NT2/D1 (cell line): ENCODE results near the gene SLC22A25.

ENCODE experiments used
- DNase-seq: peaks from one replicate; pipeline ENCODE4 v3.0.0-alpha.2; 2011; ENCODE audit warnings: low read depth, low spot score
- H3K27me3 ChIP-seq: 2 replicates; pipeline ENCODE4 v1.6.0; 2011; ENCODE audit warnings: mild to moderate bottlenecking; ENCODE audit not compliant: insufficient read length, insufficient read depth
- H3K36me3 ChIP-seq: 2 replicates; pipeline ENCODE4 v1.6.1; 2011; ENCODE audit warnings: mild to moderate bottlenecking, low read length, mixed read lengths; ENCODE audit not compliant: insufficient read depth, insufficient read length
- H3K4me1 ChIP-seq: 2 replicates; pipeline ENCODE4 v1.5.1; 2011; ENCODE audit not compliant: insufficient read depth, insufficient read length
- H3K4me3 ChIP-seq: 2 replicates; pipeline ENCODE4 v1.5.1; 2011; ENCODE audit warnings: low read depth; ENCODE audit not compliant: insufficient read length
- H3K9ac ChIP-seq: 2 replicates; pipeline ENCODE4 v1.6.0; 2011; ENCODE audit warnings: low read depth; ENCODE audit not compliant: insufficient read length
- H3K9me3 ChIP-seq: 2 replicates; pipeline ENCODE4 v1.5.1; 2011; ENCODE audit warnings: mild to moderate bottlenecking, low read length; ENCODE audit not compliant: insufficient read depth
- SUZ12 ChIP-seq: IDR thresholded peaks from 2 replicates; pipeline ENCODE4 v1.6.1; 2011; ENCODE audit not compliant: insufficient read length, insufficient read depth; ENCODE audit errors: extremely low read depth
- YY1 ChIP-seq: IDR thresholded peaks from 2 replicates; pipeline ENCODE4 v1.6.1; 2011; ENCODE audit not compliant: insufficient read length, insufficient read depth
- ZNF274 ChIP-seq: IDR thresholded peaks from 2 replicates; pipeline ENCODE4 v1.6.1; 2011; ENCODE audit warnings: mild to moderate bottlenecking, low read depth, low read length

SLC22A25 gene

GRCh38 chr11:63227521-63228107, 15.8 kb downstream of the SLC22A25 start:
- no peak for TF ChIP-seq SUZ12
- no peak for TF ChIP-seq YY1
- no peak for TF ChIP-seq ZNF274
- DNase-seq: no peak
- Histone ChIP-seq H3K9ac (no peak overlapping the region), H3K27me3 (no peaks in the 10 kb centered on the region), H3K36me3 (no peaks in the 10 kb centered on the region), H3K4me3 (no peak overlapping the region), H3K4me1 (no peaks in the 10 kb centered on the region), H3K9me3 (no peaks in the 10 kb centered on the region)

- H3K27me3 ChIP-seq: no peaks in the 10 kb centered on the region
- DNase-seq: no peak
- no peaks in the 10 kb centered on the region for H3K4me1 ChIP-seq
- no peak overlapping the region for H3K9ac ChIP-seq
- TF ChIP-seq YY1 (no peak), ZNF274 (no peak), SUZ12 (no peak)
- no peaks in the 10 kb centered on the region for H3K9me3 ChIP-seq
- no peak overlapping the region for H3K4me3 ChIP-seq
- H3K36me3 ChIP-seq: no peaks in the 10 kb centered on the region
Observed at GRCh38 chr11:63226488-63227114, 16.8 kb downstream of the SLC22A25 start.

DNA sequence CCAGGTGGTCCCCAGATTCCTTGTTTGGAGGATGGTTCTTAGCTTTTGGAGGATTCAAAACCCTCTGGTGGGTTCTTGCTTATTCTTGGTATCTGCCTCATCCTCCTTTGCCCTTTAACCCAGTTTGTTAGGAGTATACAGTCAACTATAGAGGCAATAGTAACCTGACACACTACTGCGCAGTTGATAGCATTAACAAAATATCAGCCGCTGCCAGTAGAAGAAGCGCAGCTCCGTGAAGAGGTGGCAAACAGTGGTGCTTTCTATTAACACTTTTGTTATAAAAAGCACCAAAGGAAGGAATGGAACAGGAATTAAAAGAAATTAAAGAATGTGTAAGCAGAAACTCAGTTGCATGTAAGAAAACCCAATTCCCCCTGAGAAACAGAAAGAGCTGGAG, 29.3 kb downstream of the SLC22A25 start:
- peaks cover 4% of the 10 kb centered on the region; the same call in 1 of the 2 replicates for H3K9me3 ChIP-seq
- no peak for DNase-seq
- H3K9ac ChIP-seq: no peak overlapping the region
- no peak overlapping the region for H3K4me3 ChIP-seq
- no peaks in the 10 kb centered on the region for H3K36me3 ChIP-seq
- H3K27me3 ChIP-seq: no peaks in the 10 kb centered on the region
- TF ChIP-seq ZNF274 (no peak), YY1 (no peak), SUZ12 (no peak)
- H3K4me1 ChIP-seq: no peaks in the 10 kb centered on the region

- no peak overlapping the region for H3K4me3 ChIP-seq
- no peak for TF ChIP-seq ZNF274
- H3K36me3 ChIP-seq: no peaks in the 10 kb centered on the region
- peaks cover 17% of the 10 kb centered on the region; the same call in 1 of the 2 replicates for H3K9me3 ChIP-seq
- H3K9ac ChIP-seq: no peak overlapping the region
- no peaks in the 10 kb centered on the region for H3K27me3 ChIP-seq
- no peak for DNase-seq
- no peaks in the 10 kb centered on the region for H3K4me1 ChIP-seq
Observed at GRCh38 chr11:63212742-63213141, 30.7 kb downstream of the SLC22A25 start.

- no peak overlapping the region for H3K4me3 ChIP-seq
- H3K27me3 ChIP-seq: no peaks in the 10 kb centered on the region
- DNase-seq: no peak
- H3K36me3 ChIP-seq: no peaks in the 10 kb centered on the region
- H3K9me3 ChIP-seq: peaks cover 26% of the 10 kb centered on the region; the same call in 1 of the 2 replicates
- TF ChIP-seq YY1 (no peak), SUZ12 (no peak)
- H3K4me1 ChIP-seq: no peaks in the 10 kb centered on the region
- no peak overlapping the region for H3K9ac ChIP-seq
Observed at GRCh38 chr11:63210111-63210510, 33.3 kb downstream of the SLC22A25 start.
